GM23338 (cell line): ENCODE results near the gene AFAP1. TPM values are rescaled to one million over a fixed set of nuclear protein-coding genes. Genes with fewer than 3 reads are reported as not detected.

Source experiments
- ATAC-seq: fragments of 200-7000 bp; cut with Tn5 transposase; 3 replicates; pipeline ENCODE4 v1.9.1; 2020
- DNase-seq: peaks from one replicate; pipeline ENCODE4 v3.0.0-alpha.2; 2015; ENCODE audit warnings: low spot score
- H2AFZ ChIP-seq: fragments of 200-600 bp; sonication (generic); 2 replicates; pipeline ENCODE4 v1.8.0; 2016; ENCODE audit warnings: antibody characterized with exemption, mild to moderate bottlenecking, moderate library complexity
- H3F3A ChIP-seq: fragments of 200-600 bp; sonication (generic); replicated peaks from 2 replicates; pipeline ENCODE4 v1.8.0; 2017; ENCODE audit warnings: antibody characterized with exemption, mixed run types, low read depth
- H3K27ac ChIP-seq: fragments of 200-600 bp; sonication (generic); 2 replicates; pipeline ENCODE4 v1.6.1; 2016; ENCODE audit warnings: low read depth
- H3K27me3 ChIP-seq: fragments of 200-600 bp; sonication (generic); 2 replicates; pipeline ENCODE4 v1.8.0; 2016; ENCODE audit warnings: mild to moderate bottlenecking, mixed run types, moderate library complexity; ENCODE audit not compliant: insufficient read depth
- H3K36me3 ChIP-seq: fragments of 200-600 bp; sonication (generic); 2 replicates; pipeline ENCODE4 v1.8.0; 2016; ENCODE audit warnings: mild to moderate bottlenecking; ENCODE audit not compliant: insufficient read depth
- H3K4me1 ChIP-seq: fragments of 200-600 bp; sonication (generic); 2 replicates; pipeline ENCODE4 v1.8.0; 2016; ENCODE audit warnings: mild to moderate bottlenecking, moderate library complexity; ENCODE audit not compliant: insufficient read depth
- H3K4me2 ChIP-seq: fragments of 200-600 bp; sonication (generic); 2 replicates; pipeline ENCODE4 v1.7.1; 2017; ENCODE audit warnings: mixed run types
- H3K4me3 ChIP-seq: fragments of 200-600 bp; sonication (generic); 2 replicates; pipeline ENCODE4 v1.6.1; 2016; ENCODE audit warnings: mixed run types
- H3K79me2 ChIP-seq: fragments of 200-600 bp; sonication (generic); replicated peaks from 2 replicates; pipeline ENCODE4 v1.8.0; 2017; ENCODE audit warnings: mild to moderate bottlenecking; ENCODE audit not compliant: insufficient read depth
- H3K9me2 ChIP-seq: fragments of 200-600 bp; sonication (generic); 2 replicates; pipeline ENCODE4 v1.8.0; 2017; ENCODE audit not compliant: insufficient read depth
- H4K20me1 ChIP-seq: fragments of 200-600 bp; sonication (generic); replicated peaks from 2 replicates; pipeline ENCODE4 v1.8.0; 2017; ENCODE audit warnings: mild to moderate bottlenecking; ENCODE audit not compliant: insufficient read depth
- H3K27ac Mint-ChIP-seq: 2 replicates; pipeline ENCODE4 v1.8.0; 2020; ENCODE audit warnings: inconsistent platforms, mild to moderate bottlenecking, moderate library complexity, mixed read lengths
- H3K27me3 Mint-ChIP-seq: 3 replicates; pipeline ENCODE4 v1.8.0; 2022; ENCODE audit warnings: low read depth, mild to moderate bottlenecking, moderate library complexity, mixed read lengths, inconsistent platforms; ENCODE audit not compliant: insufficient read depth, poor library complexity
- H3K36me3 Mint-ChIP-seq: 3 replicates; pipeline ENCODE4 v1.8.0; 2021; ENCODE audit warnings: low read depth, mild to moderate bottlenecking, inconsistent platforms, moderate library complexity, mixed read lengths
- H3K4me1 Mint-ChIP-seq: 3 replicates; pipeline ENCODE4 v1.8.0; 2020; ENCODE audit warnings: mild to moderate bottlenecking, inconsistent platforms, mixed read lengths
- H3K4me3 Mint-ChIP-seq: 3 replicates; pipeline ENCODE4 v1.8.0; 2021; ENCODE audit warnings: moderate library complexity, mild to moderate bottlenecking, inconsistent platforms, mixed read lengths
- H3K9me3 Mint-ChIP-seq: 3 replicates; pipeline ENCODE4 v1.8.0; 2020; ENCODE audit warnings: moderate library complexity, mild to moderate bottlenecking, inconsistent platforms, mixed read lengths
- ETS1 ChIP-seq: IDR thresholded peaks from 2 replicates; pipeline ENCODE4 v1.6.1; 2016; ENCODE audit warnings: antibody characterized with exemption
- EZH2phosphoT487 ChIP-seq: fragments of 200-600 bp; sonication (generic); IDR thresholded peaks from one replicate; pipeline ENCODE4 v1.8.1; 2018; ENCODE audit warnings: antibody characterized with exemption; ENCODE audit not compliant: unreplicated experiment
- JUNB ChIP-seq: IDR thresholded peaks from one replicate; pipeline ENCODE4 v1.6.1; 2016; ENCODE audit warnings: antibody characterized with exemption; ENCODE audit not compliant: unreplicated experiment
- STAT1 ChIP-seq: IDR thresholded peaks from one replicate; pipeline ENCODE4 v1.6.1; 2016; ENCODE audit warnings: antibody characterized with exemption; ENCODE audit not compliant: unreplicated experiment
- ZNF114 ChIP-seq: fragments of 250-450 bp; sonication (Bioruptor Pico); IDR thresholded peaks from 2 replicates; pipeline ENCODE4 v1.5.0; 2020; ENCODE audit warnings: mild to moderate bottlenecking, moderate library complexity
- ZNF462 ChIP-seq: fragments of 250-450 bp; sonication (Bioruptor Pico); IDR thresholded peaks from 2 replicates; pipeline ENCODE4 v1.5.0; 2020; ENCODE audit warnings: mild to moderate bottlenecking, moderate library complexity
- polyA plus RNA-seq: library from polyadenylated mRNA; unstranded; fragments of >200 nt; fragmentation: Nextera tagmentation; extraction: Ambion mirVana; gene quantifications from 2 replicates; pipeline ENCODE4 v1.2.1, GENCODE V29; 2016
- total RNA-seq: library from RNA; depleted of rRNA; stranded (reverse); fragments of >200 nt; shearing (Covaris generic); gene quantifications from 2 replicates; pipeline ENCODE4 v1.2.3, GENCODE V29; 2014

The AFAP1 gene
- total and polyA plus RNA-seq, 2 experiments from 2014 or later: 6.5 to 21.5 TPM

GRCh38 chr4:7902826-7903225 is 36.8 kb downstream of the AFAP1 start:
- H3K79me2 ChIP-seq: peaks cover 93% of the 10 kb centered on the region
- H3K4me2 ChIP-seq: no peak overlapping the region; the same call in 1 of the 2 replicates
- no peak overlapping the region for H3K27ac Mint-ChIP-seq

GRCh38 chr4:7902101-7902553 is 37.5 kb downstream of the AFAP1 start:
- Histone ChIP-seq H3F3A (peaks cover 7% of the 10 kb centered on the region; the same call in 1 of the 2 replicates), H3K4me3 (no peak overlapping the region), H3K4me2 (peak overlapping the region; percentile 55; the same call in 1 of the 2 replicates), H3K36me3 (no peaks in the 10 kb centered on the region), H3K4me1 (peaks cover 69% of the 10 kb centered on the region), H3K27me3 (no peaks in the 10 kb centered on the region), H2AFZ (no peak overlapping the region), H3K79me2 (peaks cover 93% of the 10 kb centered on the region), H4K20me1 (no peaks in the 10 kb centered on the region; the same call in none of the 2 replicates), H3K9me2 (no peaks in the 10 kb centered on the region), H3K27ac (no peak overlapping the region)
- H3K9me3 Mint-ChIP-seq: no peaks in the 10 kb centered on the region
- H3K27ac Mint-ChIP-seq: no peak overlapping the region
- peaks cover 75% of the 10 kb centered on the region for H3K4me1 Mint-ChIP-seq
- no peaks in the 10 kb centered on the region; the same call in 2 of the 3 replicates for H3K36me3 Mint-ChIP-seq
- ATAC-seq: no peak
- TF ChIP-seq ETS1: no peak
- TF ChIP-seq STAT1: no peak
- H3K27me3 Mint-ChIP-seq: peaks cover 2% of the 10 kb centered on the region
- no peak overlapping the region for H3K4me3 Mint-ChIP-seq
- no peak for DNase-seq

More at GRCh38 chr4:7902826-7903225, 36.8 kb downstream of the AFAP1 start:
- H3K27ac ChIP-seq: no peak overlapping the region
- peaks cover 77% of the 10 kb centered on the region for H3K4me1 Mint-ChIP-seq
- no peak overlapping the region for H3K4me3 ChIP-seq
- no peaks in the 10 kb centered on the region for H3K9me3 Mint-ChIP-seq
- H3K27me3 Mint-ChIP-seq: no peaks in the 10 kb centered on the region
- peaks cover 72% of the 10 kb centered on the region for H3K4me1 ChIP-seq
- H3F3A ChIP-seq: peaks cover 7% of the 10 kb centered on the region; the same call in 1 of the 2 replicates
- no peak for DNase-seq
- H3K4me3 Mint-ChIP-seq: no peak overlapping the region
- no peak for TF ChIP-seq JUNB
- TF ChIP-seq EZH2phosphoT487: no peak
- TF ChIP-seq ZNF114 (CRISPR knock-in tag): no peak
- no peaks in the 10 kb centered on the region for H3K36me3 ChIP-seq
- H2AFZ ChIP-seq: no peak overlapping the region
- H3K36me3 Mint-ChIP-seq: no peaks in the 10 kb centered on the region; the same call in 2 of the 3 replicates
- H3K9me2 ChIP-seq: no peaks in the 10 kb centered on the region
- H4K20me1 ChIP-seq: no peaks in the 10 kb centered on the region; the same call in none of the 2 replicates
- no peak for ATAC-seq
- no peaks in the 10 kb centered on the region for H3K27me3 ChIP-seq

GRCh38 chr4:7901311-7901885 is 38.3 kb downstream of the AFAP1 start:
- no peaks in the 10 kb centered on the region for H3K36me3 ChIP-seq
- H3K27me3 Mint-ChIP-seq: peaks cover 2% of the 10 kb centered on the region
- H3K4me3 Mint-ChIP-seq: no peak overlapping the region
- no peak for DNase-seq
- peaks cover 67% of the 10 kb centered on the region for H3K4me1 ChIP-seq
- H4K20me1 ChIP-seq: no peaks in the 10 kb centered on the region; the same call in none of the 2 replicates
- H2AFZ ChIP-seq: no peak overlapping the region
- H3K36me3 Mint-ChIP-seq: no peaks in the 10 kb centered on the region; the same call in 2 of the 3 replicates
- no peak overlapping the region for H3K4me3 ChIP-seq
- peak overlapping the region; percentile 55; the same call in 1 of the 2 replicates for H3K4me2 ChIP-seq
- H3K27me3 ChIP-seq: no peaks in the 10 kb centered on the region
- peaks cover 88% of the 10 kb centered on the region for H3K79me2 ChIP-seq
- no peaks in the 10 kb centered on the region for H3K9me2 ChIP-seq
- H3K9me3 Mint-ChIP-seq: no peaks in the 10 kb centered on the region
- H3K4me1 Mint-ChIP-seq: peaks cover 76% of the 10 kb centered on the region
- H3K27ac Mint-ChIP-seq: peak overlapping the region; percentile 51; the same call in 1 of the 2 replicates
- 0 out of 2 replicates have a peak overlapping the region, but pooled peaks have one; percentile 39 for H3K27ac ChIP-seq
- H3F3A ChIP-seq: peaks cover 7% of the 10 kb centered on the region; the same call in 1 of the 2 replicates
- peak; percentile 32 for ATAC-seq
- TF ChIP-seq EZH2phosphoT487 (no peak), ZNF462 (CRISPR knock-in tag) (no peak), STAT1 (no peak), ETS1 (no peak)
